Activated CD4-positive, alpha-beta T cell treated with anti-CD3 and anti-CD28 coated beads for 1 hour (primary cell): ENCODE results near the gene DFFA.
A peak's percentile ranks its signal among the peaks of the same experiment; 100 is the strongest.
"Not testable (repeated sequence)": the region's sequence is repeated elsewhere in the genome, so short reads cannot be mapped to it uniquely, and the experiment has no call there.

ENCODE experiments used
- DNase-seq: peaks from one replicate; pipeline ENCODE4 v3.0.0-alpha.2; 2020

Gene DFFA

GRCh38 chr1:10472220-10473144 lies at the start of gene DFFA:
Gene DFFA, minus strand, starts transcription at chr1:10472529. Its CDS starts 71 bp downstream, at chr1:10472458.
- DNase-seq, result peak; percentile 84

- DNase-seq, result no peak
These were observed 49.3 kb upstream of the DFFA start for GRCh38 chr1:10521537-10522157.

GRCh38 chr1:10520952-10521351 lies 48.6 kb upstream of the DFFA start:
- DNase-seq, result no peak

- DNase-seq, result no peak
These were observed 48.2 kb upstream of the DFFA start for GRCh38 chr1:10520497-10520896.

- no peak for DNase-seq
These were observed 46.7 kb upstream of the DFFA start for GRCh38 chr1:10519016-10519417.

GRCh38 chr1:10517677-10517982 lies 45.3 kb upstream of the DFFA start:
- DNase-seq, result no peak

- no peak for DNase-seq
These were observed 44.8 kb upstream of the DFFA start for GRCh38 chr1:10516925-10517676.

GRCh38 chr1:10515976-10516750 lies 43.8 kb upstream of the DFFA start:
- no peak for DNase-seq

- no peak for DNase-seq
These were observed 43.1 kb upstream of the DFFA start for GRCh38 chr1:10515301-10515975.

- DNase-seq, result no peak
These were observed 42.3 kb upstream of the DFFA start for GRCh38 chr1:10514490-10515235.

GRCh38 chr1:10513199-10513598 lies 40.9 kb upstream of the DFFA start:
- no peak for DNase-seq

GRCh38 chr1:10511494-10511885 lies 39.2 kb upstream of the DFFA start:
- DNase-seq, result no peak

- DNase-seq, result peak; percentile 66
These were observed 38.5 kb upstream of the DFFA start for GRCh38 chr1:10510520-10511493.

- no peak for DNase-seq
These were observed 37.6 kb upstream of the DFFA start for GRCh38 chr1:10509809-10510509.

- DNase-seq, result no peak
These were observed 36.2 kb upstream of the DFFA start for GRCh38 chr1:10508511-10508951.

- DNase-seq, result peak; percentile 32
These were observed 35.0 kb upstream of the DFFA start for GRCh38 chr1:10507111-10507879.

GRCh38 chr1:10506677-10507047 lies 34.3 kb upstream of the DFFA start:
- DNase-seq, result no peak

- not testable (repeated sequence) for DNase-seq
These were observed 33.8 kb upstream of the DFFA start for GRCh38 chr1:10506046-10506676.
